ENCODE measurements around the gene NFYA. TPM values are rescaled to one million over a fixed set of nuclear protein-coding genes. Genes with fewer than 3 reads are reported as not detected.

The NFYA gene
- total RNA-seq, 1 donor from 2014 or later, result 33.2 TPM

- DNase-seq (ENCODE audit: low spot score), result peak; percentile 91
Observed at GRCh38 chr6:41073203-41073967, 611 bp downstream of the NFYA start.

- no peak for DNase-seq (ENCODE audit: low spot score)
Observed at GRCh38 chr6:41073968-41074691, 1.4 kb downstream of the NFYA start.

- no peak for DNase-seq (ENCODE audit: low spot score)
Observed at GRCh38 chr6:41074692-41075436, 2.1 kb downstream of the NFYA start.

GRCh38 chr6:41075651-41076626, 3.2 kb downstream of the NFYA start:
- no peak for DNase-seq (ENCODE audit: low spot score)

- no peak for DNase-seq (ENCODE audit: low spot score)
Observed at GRCh38 chr6:41077536-41077935, 4.8 kb downstream of the NFYA start.

GRCh38 chr6:41078101-41078500, 5.3 kb downstream of the NFYA start:
- no peak for DNase-seq (ENCODE audit: low spot score)

GRCh38 chr6:41079080-41079479, 6.3 kb downstream of the NFYA start:
- no peak for DNase-seq (ENCODE audit: low spot score)

- DNase-seq (ENCODE audit: low spot score), result no peak
Observed at GRCh38 chr6:41080621-41081020, 7.8 kb downstream of the NFYA start.

GRCh38 chr6:41083072-41083471, 10.3 kb downstream of the NFYA start:
- no peak for DNase-seq (ENCODE audit: low spot score)

GRCh38 chr6:41085182-41085581, 12.4 kb downstream of the NFYA start:
- no peak for DNase-seq (ENCODE audit: low spot score)

GRCh38 chr6:41088451-41088850, 15.7 kb downstream of the NFYA start:
- no peak for DNase-seq (ENCODE audit: low spot score)

- no peak for DNase-seq (ENCODE audit: low spot score)
Observed at GRCh38 chr6:41090841-41091761, 18.3 kb downstream of the NFYA start.

GRCh38 chr6:41092421-41093140, 19.8 kb downstream of the NFYA start:
- DNase-seq (ENCODE audit: low spot score), result no peak

GRCh38 chr6:41093729-41094128, 21.0 kb downstream of the NFYA start:
- no peak for DNase-seq (ENCODE audit: low spot score)

GRCh38 chr6:41097467-41098090, 24.8 kb downstream of the NFYA start:
- no peak for DNase-seq (ENCODE audit: low spot score)

- no peak for DNase-seq (ENCODE audit: low spot score)
Observed at GRCh38 chr6:41098366-41098765, 25.6 kb downstream of the NFYA start.

- no peak for DNase-seq (ENCODE audit: low spot score)
Observed at GRCh38 chr6:41100871-41101287, 28.1 kb downstream of the NFYA start.

GRCh38 chr6:41103847-41104246, 31.1 kb downstream of the NFYA start:
- DNase-seq (ENCODE audit: low spot score), result no peak

GRCh38 chr6:41111017-41111416, 38.2 kb downstream of the NFYA start:
- DNase-seq (ENCODE audit: low spot score), result no peak

Data from ureter (tissue), 1 donor.